T-cell (primary cell): ENCODE results near the gene CACNA1E. TPM values are rescaled to one million over a fixed set of nuclear protein-coding genes. Genes with fewer than 3 reads are reported as not detected.

Source experiments
- ATAC-seq, 4 experiments: fragments of 200-7000 bp in 3 of 4; fragments of 150-1000 bp in 1 of 4; cut with Tn5 transposase; replicated peaks in 1 of 4; 1 replicate in 3 of 4; 2 replicates in 1 of 4; pipeline ENCODE4 v1.10.0; 2021; ENCODE audit warnings: moderate library complexity in 3 of 4, mild to moderate bottlenecking in 2 of 4, moderate number of reproducible peaks in 1 of 4
- CTCF ChIA-PET, 2 donors: fragments of 300-600 bp; sonication (Branson Sonifier 250); formaldehyde crosslinking; loops; one replicate each; lab custom pipeline; 2022; ENCODE audit warnings: antibody characterized with exemption in 2 of 2; lab: Charles Lee
- POLR2A ChIA-PET, 2 donors: fragments of 300-600 bp; sonication (Branson Sonifier 250); formaldehyde crosslinking; loops; one replicate each; lab custom pipeline; 2022; ENCODE audit warnings: antibody characterized with exemption in 2 of 2; lab: Charles Lee
- DNase-seq, 35 experiments: peaks; one replicate each; pipeline versions ENCODE4 v3.0.0 to v3.0.0-alpha.2; 2013 to 2023
- H3K27ac ChIP-seq: one replicate; pipeline ENCODE4 v1.5.1; 2013; ENCODE audit warnings: low read length
- H3K27me3 ChIP-seq, 2 experiments: replicated peaks in 1 of 2; 1 replicate in 1 of 2; 2 replicates in 1 of 2; pipeline versions ENCODE4 v1.6.1 to v1.7.0; 2013; ENCODE audit warnings: low read length in 1 of 2, mixed read lengths in 1 of 2; ENCODE audit not compliant: control insufficient read depth in 2 of 2, insufficient read depth in 2 of 2; ENCODE audit errors: extremely low read depth in 1 of 2
- H3K36me3 ChIP-seq, 2 donors: 1 replicate in 1 of 2; 2 replicates in 1 of 2; pipeline versions ENCODE4 v1.6.1 to v1.7.0; 2013; ENCODE audit warnings: low read length in 1 of 2; ENCODE audit not compliant: control insufficient read depth in 2 of 2, insufficient read depth in 1 of 2; ENCODE audit errors: extremely low read depth in 1 of 2
- H3K4me1 ChIP-seq, 2 experiments: 1 replicate in 1 of 2; 2 replicates in 1 of 2; pipeline versions ENCODE4 v1.6.1 to v1.7.0; 2013; ENCODE audit warnings: low read length in 2 of 2, mixed read lengths in 1 of 2; ENCODE audit not compliant: insufficient read depth in 2 of 2, control insufficient read depth in 1 of 2; ENCODE audit errors: extremely low read depth in 1 of 2
- H3K4me3 ChIP-seq, 2 donors: 1 replicate in 1 of 2; 2 replicates in 1 of 2; pipeline versions ENCODE4 v1.5.1 to v1.7.0; 2013; ENCODE audit warnings: mild to moderate bottlenecking in 2 of 2, low read length in 1 of 2, moderate library complexity in 1 of 2; ENCODE audit not compliant: control insufficient read depth in 1 of 2; ENCODE audit errors: extremely low read depth in 1 of 2
- H3K9me3 ChIP-seq: 2 replicates; pipeline ENCODE4 v1.7.0; 2013
- H3K27ac Mint-ChIP-seq, 2 donors: one replicate each; pipeline ENCODE4 v1.8.0; 2020 to 2021; ENCODE audit warnings: mild to moderate bottlenecking in 2 of 2, mixed read lengths in 2 of 2
- H3K27me3 Mint-ChIP-seq, 2 donors: one replicate each; pipeline ENCODE4 v1.8.0; 2021 to 2022; ENCODE audit warnings: mixed read lengths in 2 of 2
- H3K36me3 Mint-ChIP-seq: one replicate; pipeline ENCODE4 v1.8.0; 2021; ENCODE audit warnings: mixed read lengths
- H3K4me1 Mint-ChIP-seq, 3 donors: one replicate each; pipeline ENCODE4 v1.8.0; 2020 to 2022; ENCODE audit warnings: mixed read lengths in 3 of 3, mild to moderate bottlenecking in 1 of 3
- H3K4me3 Mint-ChIP-seq, 3 donors: one replicate each; pipeline ENCODE4 v1.8.0; 2020 to 2022; ENCODE audit warnings: mild to moderate bottlenecking in 3 of 3, mixed read lengths in 3 of 3, moderate library complexity in 3 of 3
- H3K9me3 Mint-ChIP-seq, 3 donors: one replicate each; pipeline ENCODE4 v1.8.0; 2020 to 2022; ENCODE audit warnings: mixed read lengths in 3 of 3
- WGBS: methylation state at CpG from one replicate; pipeline ENCODE4 v1.1.5; 2013; ENCODE audit warnings: missing lambda C conversion rate; ENCODE audit not compliant: insufficient coverage; 5-methylcytosine and 5-hydroxymethylcytosine counted together
- total RNA-seq, 35 experiments: library from RNA in 6 of 35; stranded (reverse) in 6 of 35; fragments of 120-200 nt in 1 of 35; gene quantifications; one replicate each; pipeline versions ENCODE4 v1.2.1 to v1.2.4 and lab custom pipeline; 2013 to 2026

Gene CACNA1E
- total RNA-seq, 5 donors from 2014 or later (not counting 1 experiment from before 2014, with no cell fraction given): 0.03 to 0.10 (median 0.03) TPM; not detected in 2

DNA sequence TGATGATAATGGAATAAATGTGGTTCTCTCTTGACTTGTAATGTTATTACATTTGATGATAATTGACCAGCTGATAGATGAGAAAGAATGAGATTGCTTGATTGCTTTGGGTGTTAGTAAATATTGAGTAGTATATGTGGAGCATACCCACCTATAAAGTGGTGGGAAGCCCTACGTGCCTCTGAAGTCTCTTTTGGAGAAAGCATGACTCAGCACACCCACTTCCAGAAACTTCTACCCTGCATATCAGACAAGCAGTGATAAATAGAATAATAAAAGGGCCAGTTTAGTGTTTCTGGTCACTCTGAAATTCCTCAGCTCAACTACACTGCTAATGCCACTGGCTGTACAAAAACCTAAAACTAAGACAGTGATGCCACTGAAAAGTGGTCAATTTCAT, 289.4 kb downstream of the CACNA1E start:
- H3K4me3 Mint-ChIP-seq: no peak overlapping the region
- WGBS: no CpG with 5 or more reads among the region's 1 CpG
- Histone ChIP-seq H3K27me3 (peaks cover 0 to 2% of the 10 kb centered on the region in 2 experiments), H3K27ac (no peak overlapping the region), H3K36me3 (no peaks in the 10 kb centered on the region), H3K4me3 (no peak overlapping the region), H3K9me3 (no peaks in the 10 kb centered on the region), H3K4me1 (no peaks in the 10 kb centered on the region)
- no peak overlapping the region for H3K27ac Mint-ChIP-seq
- peaks cover 6 to 17% of the 10 kb centered on the region in 2 donors for H3K27me3 Mint-ChIP-seq
- POLR2A ChIA-PET: no interaction called here
- CTCF ChIA-PET: no interaction called here
- no peaks in the 10 kb centered on the region for H3K9me3 Mint-ChIP-seq
- H3K4me1 Mint-ChIP-seq: no peaks in the 10 kb centered on the region
- ATAC-seq (no peak), DNase-seq (no peak)
- H3K36me3 Mint-ChIP-seq: no peaks in the 10 kb centered on the region

DNA sequence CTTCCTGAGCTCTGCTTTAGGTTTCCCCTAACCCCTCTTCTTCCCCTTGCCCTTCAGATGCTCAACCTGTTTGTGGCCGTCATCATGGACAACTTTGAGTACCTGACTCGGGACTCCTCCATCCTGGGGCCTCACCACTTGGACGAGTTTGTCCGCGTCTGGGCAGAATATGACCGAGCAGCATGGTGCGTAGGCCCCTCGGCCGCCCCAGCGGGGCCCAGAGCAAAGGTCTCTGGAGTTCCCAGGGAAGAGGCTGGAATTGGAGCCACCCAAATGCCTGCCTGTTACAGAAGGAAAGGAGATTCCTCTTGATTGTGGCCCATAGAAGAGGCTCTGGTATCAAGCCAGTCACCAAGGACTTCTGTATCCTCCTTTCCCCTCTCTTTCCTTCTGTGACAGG, 292.7 kb downstream of the CACNA1E start:
- H3K4me1 ChIP-seq: no peaks in the 10 kb centered on the region
- H3K9me3 Mint-ChIP-seq: no peaks in the 10 kb centered on the region
- no peaks in the 10 kb centered on the region for H3K36me3 ChIP-seq
- peaks cover 2 to 12% of the 10 kb centered on the region in 2 donors for H3K27me3 Mint-ChIP-seq
- ATAC-seq (no peak), DNase-seq (no peak)
- ChIA-PET CTCF (no interaction called here), POLR2A (no interaction called here)
- peaks cover 0 to 10% of the 10 kb centered on the region in 2 experiments for H3K27me3 ChIP-seq
- H3K4me3 Mint-ChIP-seq: no peak overlapping the region
- H3K27ac Mint-ChIP-seq: no peak overlapping the region
- no peaks in the 10 kb centered on the region for H3K9me3 ChIP-seq
- H3K4me1 Mint-ChIP-seq: no peaks in the 10 kb centered on the region
- H3K4me3 ChIP-seq: no peak overlapping the region
- H3K36me3 Mint-ChIP-seq: no peaks in the 10 kb centered on the region
- 82% methylated on average over 10 of the region's 10 CpGs for WGBS
- H3K27ac ChIP-seq: no peak overlapping the region

DNA sequence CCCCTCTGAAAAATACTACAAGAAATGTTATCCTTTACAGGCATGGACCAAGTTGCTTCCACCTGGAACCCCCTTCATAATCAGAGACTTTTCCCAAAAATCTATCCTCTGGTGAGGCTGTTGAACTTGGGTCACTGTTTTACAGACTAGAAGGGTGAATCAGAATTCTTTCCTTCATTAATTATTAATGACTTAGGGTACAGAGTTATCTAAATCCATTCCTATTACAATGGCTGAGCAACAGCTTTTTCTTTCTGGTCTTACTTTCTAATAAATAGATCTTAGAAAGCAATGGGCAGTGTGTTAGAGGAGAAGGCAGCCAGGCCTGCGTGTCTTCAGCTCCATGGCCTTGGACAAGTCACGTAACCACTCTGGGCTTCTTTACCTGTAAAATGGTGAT, 294.0 kb downstream of the CACNA1E start:
- H3K4me3 Mint-ChIP-seq: no peak overlapping the region
- Histone ChIP-seq H3K36me3 (no peaks in the 10 kb centered on the region), H3K4me3 (no peak overlapping the region), H3K4me1 (no peaks in the 10 kb centered on the region), H3K27me3 (peaks cover 0 to 10% of the 10 kb centered on the region in 2 experiments), H3K27ac (no peak overlapping the region), H3K9me3 (no peaks in the 10 kb centered on the region)
- no peaks in the 10 kb centered on the region for H3K9me3 Mint-ChIP-seq
- H3K4me1 Mint-ChIP-seq: no peaks in the 10 kb centered on the region
- no peak for ATAC-seq
- H3K27me3 Mint-ChIP-seq: peaks cover 7 to 8% of the 10 kb centered on the region in 2 donors
- H3K36me3 Mint-ChIP-seq: no peaks in the 10 kb centered on the region
- H3K27ac Mint-ChIP-seq: no peak overlapping the region
- no peak for DNase-seq
- no CpG with 5 or more reads among the region's 2 CpGs for WGBS
- ChIA-PET CTCF (interaction anchor here in 1 of 2 donors (1.5 kb wide), 1 partner anchor 12 kb away, joined by 3 read pairs; no protein-coding TSS in a partner anchor), POLR2A (no interaction called here)

DNA sequence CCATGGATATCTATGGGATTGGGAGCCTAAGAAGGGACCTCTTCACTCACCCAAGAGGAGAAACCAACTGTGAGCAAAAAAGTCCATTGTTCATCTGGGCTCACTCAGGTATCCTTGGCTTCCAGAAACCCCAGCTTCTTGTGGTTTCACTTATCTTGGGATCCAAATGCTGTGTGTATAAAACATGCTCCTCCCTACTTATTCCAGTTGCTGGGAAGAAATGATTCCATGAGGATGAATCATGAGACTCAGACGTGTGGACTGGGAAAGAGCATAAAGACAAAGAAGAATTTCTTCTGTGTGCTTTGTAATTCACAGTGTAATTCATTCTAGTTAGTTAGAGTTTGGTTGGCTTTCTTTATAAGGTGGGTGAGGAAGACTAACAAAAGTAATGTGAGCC, 294.5 kb downstream of the CACNA1E start:
- no peaks in the 10 kb centered on the region for H3K36me3 ChIP-seq
- H3K27me3 ChIP-seq: peaks cover 0 to 14% of the 10 kb centered on the region in 2 experiments
- H3K27ac ChIP-seq: no peak overlapping the region
- H3K9me3 ChIP-seq: no peaks in the 10 kb centered on the region
- H3K9me3 Mint-ChIP-seq: no peaks in the 10 kb centered on the region
- ATAC-seq (no peak), DNase-seq (no peak)
- no peak overlapping the region for H3K27ac Mint-ChIP-seq
- no peaks in the 10 kb centered on the region for H3K4me1 Mint-ChIP-seq
- H3K4me3 Mint-ChIP-seq: no peak overlapping the region
- ChIA-PET CTCF (interaction anchor here in 1 of 2 donors (1.5 kb wide), 1 partner anchor 11 kb away, joined by 3 read pairs; no protein-coding TSS in a partner anchor), POLR2A (no interaction called here)
- H3K4me3 ChIP-seq: no peak overlapping the region
- WGBS: 40% methylated on average over 1 of the region's 1 CpG
- peaks cover 7 to 8% of the 10 kb centered on the region in 2 donors for H3K27me3 Mint-ChIP-seq
- H3K36me3 Mint-ChIP-seq: no peaks in the 10 kb centered on the region
- H3K4me1 ChIP-seq: no peaks in the 10 kb centered on the region

DNA sequence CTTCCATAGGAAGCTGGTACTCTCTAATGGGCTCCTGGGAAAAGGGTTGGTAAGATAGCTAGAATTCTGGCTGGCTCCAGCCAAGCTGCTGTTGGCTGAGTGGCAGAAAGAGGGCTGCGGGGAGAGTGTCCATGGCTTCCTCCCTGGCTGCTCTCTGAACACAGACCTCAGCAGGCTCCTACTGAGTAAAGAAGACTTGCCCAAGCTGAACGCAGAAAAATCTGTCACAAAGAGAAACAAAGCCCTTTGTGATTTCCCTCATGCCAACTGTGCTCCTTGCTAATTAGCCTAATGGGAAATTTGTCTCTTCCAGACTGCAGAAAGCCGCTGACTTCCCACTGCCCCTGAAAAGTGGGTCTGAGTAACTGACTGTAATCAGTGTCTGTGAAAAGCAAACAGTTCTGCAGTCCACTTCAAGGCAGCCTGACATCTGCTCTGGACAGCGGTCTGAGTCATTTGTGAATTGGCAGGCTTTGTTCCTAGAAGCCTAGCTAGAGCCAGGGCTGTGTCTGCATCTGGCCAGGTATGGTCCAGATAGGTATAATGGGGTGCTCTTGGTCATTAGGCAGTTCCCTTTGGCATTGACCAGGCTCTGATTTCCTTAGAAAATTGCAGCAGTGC, 295.4 kb downstream of the CACNA1E start:
- H3K4me3 ChIP-seq: no peak overlapping the region
- Mint-ChIP-seq H3K4me3 (no peak overlapping the region), H3K27ac (no peak overlapping the region), H3K4me1 (no peaks in the 10 kb centered on the region), H3K27me3 (peaks cover 9 to 10% of the 10 kb centered on the region in 2 donors), H3K36me3 (no peaks in the 10 kb centered on the region), H3K9me3 (no peaks in the 10 kb centered on the region)
- H3K27ac ChIP-seq: no peak overlapping the region
- ChIA-PET CTCF (interaction anchor here in 1 of 2 donors (1.5 kb wide), 1 partner anchor 10 kb away, joined by 3 read pairs; no protein-coding TSS in a partner anchor), POLR2A (no interaction called here)
- no peak for ATAC-seq
- no peak for DNase-seq
- 55% methylated on average over 3 of the region's 4 CpGs for WGBS
- H3K27me3 ChIP-seq: peaks cover 0 to 15% of the 10 kb centered on the region in 2 experiments
- no peaks in the 10 kb centered on the region for H3K4me1 ChIP-seq
- no peaks in the 10 kb centered on the region for H3K36me3 ChIP-seq
- H3K9me3 ChIP-seq: no peaks in the 10 kb centered on the region

DNA sequence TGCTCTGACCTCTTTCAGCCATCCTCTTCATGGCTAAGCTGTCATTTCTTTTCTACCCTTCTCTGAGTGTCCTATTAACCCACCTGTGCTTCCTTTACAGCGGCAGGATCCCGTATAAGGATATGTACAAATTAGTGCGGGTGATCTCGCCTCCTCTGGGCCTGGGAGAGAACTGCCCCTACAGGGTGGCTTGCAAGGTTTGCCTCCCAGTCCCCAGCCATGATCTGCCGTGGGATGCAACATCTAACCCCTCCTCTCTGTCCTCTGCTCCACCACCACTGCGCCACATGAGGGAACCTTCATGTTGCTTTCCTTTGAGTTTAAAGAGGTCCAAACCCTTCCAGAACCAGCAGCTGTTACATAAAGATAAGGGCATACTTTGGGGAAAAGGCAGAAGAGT, 296.0 kb downstream of the CACNA1E start:
- CTCF ChIA-PET: no interaction called here

More for the DNA sequence above, 296.0 kb downstream of the CACNA1E start:
- no peaks in the 10 kb centered on the region for H3K9me3 ChIP-seq
- no peaks in the 10 kb centered on the region for H3K36me3 ChIP-seq
- no peaks in the 10 kb centered on the region for H3K36me3 Mint-ChIP-seq
- POLR2A ChIA-PET: no interaction called here
- no peaks in the 10 kb centered on the region for H3K4me1 Mint-ChIP-seq
- no peak overlapping the region for H3K27ac Mint-ChIP-seq
- H3K27me3 ChIP-seq: peaks cover 0 to 15% of the 10 kb centered on the region in 2 experiments
- H3K4me3 ChIP-seq: no peak overlapping the region
- no peak for ATAC-seq
- no CpG with 5 or more reads among the region's 6 CpGs for WGBS
- peaks cover 9 to 13% of the 10 kb centered on the region in 2 donors for H3K27me3 Mint-ChIP-seq
- H3K4me1 ChIP-seq: no peaks in the 10 kb centered on the region
- H3K4me3 Mint-ChIP-seq: no peak overlapping the region
- H3K9me3 Mint-ChIP-seq: no peaks in the 10 kb centered on the region
- no peak overlapping the region for H3K27ac ChIP-seq
- DNase-seq: no peak
